Fibroblast of pulmonary artery (primary cell): Measurements from ENCODE around the gene ZFAND3.

Experiments
- DNase-seq: peaks from one replicate; pipeline ENCODE4 v3.0.0-alpha.2; 2010; ENCODE audit warnings: low read depth
- H3K4me3 ChIP-seq: replicated peaks from 2 replicates; pipeline ENCODE4 v1.5.1; 2011; ENCODE audit warnings: low read depth, mild to moderate bottlenecking, control low read depth, low read length, moderate library complexity
- CTCF ChIP-seq: IDR thresholded peaks from 2 replicates; pipeline ENCODE4 v1.5.1; 2011; ENCODE audit warnings: mild to moderate bottlenecking, control low read depth, low read length, inconsistent platforms; ENCODE audit errors: missing control alignments

Gene ZFAND3

GRCh38 chr6:38057994-38058393, 238.5 kb downstream of the ZFAND3 start:
- peak; percentile 11 for DNase-seq
- no peak overlapping the region for H3K4me3 ChIP-seq
- TF ChIP-seq CTCF = no peak

- no peak for TF ChIP-seq CTCF
- H3K4me3 ChIP-seq = no peak overlapping the region
- DNase-seq = no peak
These were observed 242.5 kb downstream of the ZFAND3 start for GRCh38 chr6:38062066-38062465.

- no peak for TF ChIP-seq CTCF
- H3K4me3 ChIP-seq = no peak overlapping the region
- DNase-seq = no peak
These were observed 244.4 kb downstream of the ZFAND3 start for GRCh38 chr6:38063973-38064372.

GRCh38 chr6:38064431-38064830, 244.9 kb downstream of the ZFAND3 start:
- no peak overlapping the region for H3K4me3 ChIP-seq
- TF ChIP-seq CTCF = no peak
- no peak for DNase-seq

- H3K4me3 ChIP-seq = no peak overlapping the region
- DNase-seq = no peak
- no peak for TF ChIP-seq CTCF
These were observed 246.3 kb downstream of the ZFAND3 start for GRCh38 chr6:38065734-38066305.

GRCh38 chr6:38067263-38067980, 247.9 kb downstream of the ZFAND3 start:
- no peak overlapping the region for H3K4me3 ChIP-seq
- no peak for DNase-seq

More at GRCh38 chr6:38067263-38067980, 247.9 kb downstream of the ZFAND3 start:
- TF ChIP-seq CTCF = no peak
